ENCODE data around the gene FLT3LG. TPM values are rescaled to one million over a fixed set of nuclear protein-coding genes. Genes with fewer than 3 reads are reported as not detected.

FLT3LG gene, protein sequence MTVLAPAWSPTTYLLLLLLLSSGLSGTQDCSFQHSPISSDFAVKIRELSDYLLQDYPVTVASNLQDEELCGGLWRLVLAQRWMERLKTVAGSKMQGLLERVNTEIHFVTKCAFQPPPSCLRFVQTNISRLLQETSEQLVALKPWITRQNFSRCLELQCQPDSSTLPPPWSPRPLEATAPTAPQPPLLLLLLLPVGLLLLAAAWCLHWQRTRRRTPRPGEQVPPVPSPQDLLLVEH
- 2.3 and 3.0 TPM in 2 replicates for total RNA-seq

DNA sequence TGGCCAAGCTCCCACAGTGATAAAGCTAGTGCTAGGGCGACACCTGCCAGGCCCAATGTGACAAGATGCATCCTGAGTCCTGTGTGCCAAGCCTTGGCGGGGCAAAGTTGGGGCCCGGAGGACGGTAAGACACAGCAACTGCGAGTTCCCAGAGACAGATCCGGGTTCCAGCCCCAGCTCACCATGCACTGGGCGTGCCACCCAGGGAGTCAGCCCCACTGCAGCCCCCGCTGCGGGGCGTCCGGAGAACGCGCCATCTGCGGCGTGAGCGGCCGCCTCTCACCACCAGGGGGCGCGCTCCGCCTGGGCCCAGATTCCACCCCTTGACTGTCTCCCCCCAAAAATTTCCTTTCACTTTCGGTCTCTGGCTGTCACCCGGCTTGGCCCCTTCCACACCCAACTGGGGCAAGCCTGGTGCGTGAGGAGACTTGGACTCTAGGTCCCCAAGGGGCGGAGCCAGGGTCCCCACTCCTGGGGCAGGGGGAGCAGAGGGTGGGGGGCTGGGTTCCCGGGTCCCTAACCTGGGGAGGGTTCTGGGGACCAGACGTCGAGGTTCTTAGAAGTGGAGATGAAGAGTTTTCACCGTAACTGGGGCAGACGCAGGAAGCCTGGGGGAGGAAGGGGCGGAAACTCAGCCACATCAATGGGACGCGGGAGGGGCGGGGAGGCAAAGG lies at the start of gene FLT3LG:
TSS of gene FLT3LG (plus strand) at position 348 of the 674 bp plus-strand sequence. CDS start 425 bp downstream, outside the sequence.
- TF ChIP-seq, protein P1, sequence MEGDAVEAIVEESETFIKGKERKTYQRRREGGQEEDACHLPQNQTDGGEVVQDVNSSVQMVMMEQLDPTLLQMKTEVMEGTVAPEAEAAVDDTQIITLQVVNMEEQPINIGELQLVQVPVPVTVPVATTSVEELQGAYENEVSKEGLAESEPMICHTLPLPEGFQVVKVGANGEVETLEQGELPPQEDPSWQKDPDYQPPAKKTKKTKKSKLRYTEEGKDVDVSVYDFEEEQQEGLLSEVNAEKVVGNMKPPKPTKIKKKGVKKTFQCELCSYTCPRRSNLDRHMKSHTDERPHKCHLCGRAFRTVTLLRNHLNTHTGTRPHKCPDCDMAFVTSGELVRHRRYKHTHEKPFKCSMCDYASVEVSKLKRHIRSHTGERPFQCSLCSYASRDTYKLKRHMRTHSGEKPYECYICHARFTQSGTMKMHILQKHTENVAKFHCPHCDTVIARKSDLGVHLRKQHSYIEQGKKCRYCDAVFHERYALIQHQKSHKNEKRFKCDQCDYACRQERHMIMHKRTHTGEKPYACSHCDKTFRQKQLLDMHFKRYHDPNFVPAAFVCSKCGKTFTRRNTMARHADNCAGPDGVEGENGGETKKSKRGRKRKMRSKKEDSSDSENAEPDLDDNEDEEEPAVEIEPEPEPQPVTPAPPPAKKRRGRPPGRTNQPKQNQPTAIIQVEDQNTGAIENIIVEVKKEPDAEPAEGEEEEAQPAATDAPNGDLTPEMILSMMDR (IDR thresholded peaks at IDR 0.05; ENCODE audit: insufficient read depth, low read length, poor library complexity, severe bottlenecking) = peak; percentile 98
- DNase-seq (ENCODE audit: low read depth) = no peak
- Histone ChIP-seq H3K36me3 (ENCODE audit: control insufficient read depth, insufficient read depth, low read length) (no peaks in the 10 kb centered on the region), H3K4me3 (ENCODE audit: low read depth, low read length) (peak within 1 kb of the TSS; percentile 51), H3K27me3 (ENCODE audit: control insufficient read depth, insufficient read depth, low read length) (no peaks in the 10 kb centered on the region)

DNA sequence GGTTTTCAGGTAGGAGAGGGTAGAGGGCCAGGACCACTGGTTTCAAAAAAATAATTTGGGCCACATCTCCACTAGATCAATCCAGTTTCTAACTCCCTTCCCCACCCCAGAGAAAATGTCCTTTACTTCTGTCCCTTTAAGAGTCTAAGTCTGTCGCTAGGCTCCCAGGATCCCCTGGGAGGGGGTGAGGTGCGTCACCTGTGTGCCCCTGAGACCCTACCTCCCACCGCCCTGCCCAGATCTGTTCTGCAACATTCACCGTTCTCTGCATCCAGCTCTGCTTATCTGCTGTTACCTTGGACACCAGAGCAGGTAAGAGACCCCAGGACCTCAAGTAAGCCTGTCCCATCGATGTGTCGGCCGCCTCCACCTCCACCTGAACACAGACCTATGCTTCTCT lies 48.8 kb upstream of the FLT3LG start, which contains the start of gene GFY:
TSS of gene GFY (plus strand) at position 211 of the 400 bp plus-strand sequence. CDS start 1,043 bp downstream, outside the sequence.
- Histone ChIP-seq H3K4me3 (ENCODE audit: low read depth, low read length) (no peak within 1 kb of the TSS), H3K27me3 (ENCODE audit: control insufficient read depth, insufficient read depth, low read length) (peaks cover 96% of the 10 kb centered on the region), H3K36me3 (ENCODE audit: control insufficient read depth, insufficient read depth, low read length) (no peaks in the 10 kb centered on the region)
- DNase-seq (ENCODE audit: low read depth) = no peak
- TF ChIP-seq, protein P1 (IDR thresholded peaks at IDR 0.05; ENCODE audit: insufficient read depth, low read length, poor library complexity, severe bottlenecking) = no peak

DNA sequence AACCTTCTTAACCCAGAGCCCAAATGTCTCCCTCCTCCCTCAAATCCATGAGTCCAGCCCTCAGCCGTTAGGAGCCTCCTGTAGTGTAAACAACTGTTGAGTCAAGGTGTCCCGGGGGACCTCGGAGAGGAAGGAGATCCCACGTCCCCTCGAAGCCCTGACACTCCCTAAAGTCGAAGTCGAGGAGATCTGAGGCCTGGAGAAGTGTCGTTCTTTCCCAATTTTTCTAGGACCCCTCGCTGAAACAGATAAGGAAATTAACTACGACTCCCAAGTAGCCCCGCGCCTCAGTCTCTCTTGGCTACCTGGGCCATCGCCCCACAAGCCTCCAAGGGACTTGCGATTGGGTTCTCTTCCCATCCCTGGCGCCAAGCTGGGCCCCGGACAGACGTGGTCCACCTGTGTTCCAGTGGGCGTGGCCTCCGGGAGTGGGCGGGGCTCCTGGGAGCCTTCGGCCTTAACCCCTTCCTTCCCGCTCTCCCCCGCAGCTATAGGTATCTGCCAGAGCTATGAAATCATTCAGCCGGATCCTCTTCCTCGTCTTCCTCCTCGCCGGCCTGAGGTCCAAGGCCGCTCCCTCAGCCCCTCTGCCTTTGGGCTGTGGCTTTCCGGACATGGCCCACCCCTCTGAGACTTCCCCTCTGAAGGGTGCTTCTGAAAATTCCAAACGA lies 48.0 kb upstream of the FLT3LG start:
- Histone ChIP-seq H3K36me3 (ENCODE audit: control insufficient read depth, insufficient read depth, low read length) (no peaks in the 10 kb centered on the region), H3K27me3 (ENCODE audit: control insufficient read depth, insufficient read depth, low read length) (peaks cover 97% of the 10 kb centered on the region), H3K4me3 (ENCODE audit: low read depth, low read length) (no peak overlapping the region)
- TF ChIP-seq, protein P1 (IDR thresholded peaks at IDR 0.05; ENCODE audit: insufficient read depth, low read length, poor library complexity, severe bottlenecking) = no peak
- no peak for DNase-seq (ENCODE audit: low read depth)

DNA sequence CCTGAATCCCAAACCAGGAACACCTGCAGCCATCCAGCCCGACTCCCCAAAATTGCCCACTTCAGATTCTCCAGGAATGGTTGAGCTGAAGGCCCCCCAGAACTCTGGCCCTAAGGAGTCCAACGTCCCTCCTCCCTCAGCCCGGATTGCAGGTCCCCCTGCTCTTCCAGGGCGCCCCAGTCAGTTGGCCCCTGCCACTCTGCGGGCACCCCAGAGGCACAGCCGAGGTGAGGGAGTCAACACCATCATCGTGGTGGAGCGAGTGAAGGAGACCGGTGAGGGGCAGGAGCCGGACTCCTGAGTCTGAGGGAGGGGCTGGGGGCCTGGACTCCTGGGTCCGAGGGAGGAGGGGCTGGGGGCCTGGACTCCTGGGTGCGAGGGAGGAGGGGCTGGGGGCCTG lies 46.7 kb upstream of the FLT3LG start:
- TF ChIP-seq, protein P1 (IDR thresholded peaks at IDR 0.05; ENCODE audit: insufficient read depth, low read length, poor library complexity, severe bottlenecking) = no peak
- H3K36me3 ChIP-seq (ENCODE audit: control insufficient read depth, insufficient read depth, low read length) = no peaks in the 10 kb centered on the region
- no peak for DNase-seq (ENCODE audit: low read depth)
- peaks cover 98% of the 10 kb centered on the region for H3K27me3 ChIP-seq (ENCODE audit: control insufficient read depth, insufficient read depth, low read length)
- no peak overlapping the region for H3K4me3 ChIP-seq (ENCODE audit: low read depth, low read length)

DNA sequence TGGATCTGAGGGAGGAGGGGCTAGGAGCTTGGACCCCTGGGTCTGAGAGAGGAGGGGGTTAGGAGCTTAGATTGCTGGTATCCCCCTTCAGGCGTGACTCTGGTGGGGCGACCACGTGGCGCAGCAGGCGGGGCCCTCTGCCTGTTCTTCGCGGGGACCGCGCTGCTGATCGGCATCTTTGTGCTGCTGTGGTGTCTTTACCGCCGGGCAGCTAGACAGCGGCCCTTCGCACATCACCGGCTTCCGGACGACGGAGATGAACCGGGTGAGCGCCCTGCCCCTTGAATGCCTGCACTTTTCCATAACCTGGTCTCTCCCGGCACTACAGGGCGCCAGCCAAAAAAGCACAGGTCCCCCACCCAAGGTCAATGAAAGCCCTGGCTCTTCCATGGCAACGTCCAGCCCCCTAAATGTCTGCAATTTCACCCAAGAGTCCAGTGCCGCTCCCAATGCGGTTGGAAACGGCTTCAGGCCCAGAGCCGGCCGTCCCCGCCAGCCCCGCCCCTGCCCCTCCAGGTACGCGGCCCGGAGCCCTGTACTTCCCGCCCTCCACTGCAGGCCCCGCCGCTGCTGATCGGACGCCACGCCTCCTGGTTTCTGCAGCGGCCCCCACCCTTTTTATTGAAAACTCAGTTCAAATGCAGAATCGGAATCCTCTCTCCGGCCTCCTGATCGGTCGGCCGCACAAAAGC lies 46.0 kb upstream of the FLT3LG start:
- TF ChIP-seq, protein P1 (IDR thresholded peaks at IDR 0.05; ENCODE audit: insufficient read depth, low read length, poor library complexity, severe bottlenecking) = no peak
- no peak overlapping the region for H3K4me3 ChIP-seq (ENCODE audit: low read depth, low read length)
- no peaks in the 10 kb centered on the region for H3K36me3 ChIP-seq (ENCODE audit: control insufficient read depth, insufficient read depth, low read length)
- peaks cover 98% of the 10 kb centered on the region for H3K27me3 ChIP-seq (ENCODE audit: control insufficient read depth, insufficient read depth, low read length)
- DNase-seq (ENCODE audit: low read depth) = no peak
